ENCODE measurements around the gene DMRT3. TPM values are rescaled to one million over a fixed set of nuclear protein-coding genes. Genes with fewer than 3 reads are reported as not detected.

The DMRT3 gene
- total RNA-seq, 1 donor from 2014 or later: not detected

DNA sequence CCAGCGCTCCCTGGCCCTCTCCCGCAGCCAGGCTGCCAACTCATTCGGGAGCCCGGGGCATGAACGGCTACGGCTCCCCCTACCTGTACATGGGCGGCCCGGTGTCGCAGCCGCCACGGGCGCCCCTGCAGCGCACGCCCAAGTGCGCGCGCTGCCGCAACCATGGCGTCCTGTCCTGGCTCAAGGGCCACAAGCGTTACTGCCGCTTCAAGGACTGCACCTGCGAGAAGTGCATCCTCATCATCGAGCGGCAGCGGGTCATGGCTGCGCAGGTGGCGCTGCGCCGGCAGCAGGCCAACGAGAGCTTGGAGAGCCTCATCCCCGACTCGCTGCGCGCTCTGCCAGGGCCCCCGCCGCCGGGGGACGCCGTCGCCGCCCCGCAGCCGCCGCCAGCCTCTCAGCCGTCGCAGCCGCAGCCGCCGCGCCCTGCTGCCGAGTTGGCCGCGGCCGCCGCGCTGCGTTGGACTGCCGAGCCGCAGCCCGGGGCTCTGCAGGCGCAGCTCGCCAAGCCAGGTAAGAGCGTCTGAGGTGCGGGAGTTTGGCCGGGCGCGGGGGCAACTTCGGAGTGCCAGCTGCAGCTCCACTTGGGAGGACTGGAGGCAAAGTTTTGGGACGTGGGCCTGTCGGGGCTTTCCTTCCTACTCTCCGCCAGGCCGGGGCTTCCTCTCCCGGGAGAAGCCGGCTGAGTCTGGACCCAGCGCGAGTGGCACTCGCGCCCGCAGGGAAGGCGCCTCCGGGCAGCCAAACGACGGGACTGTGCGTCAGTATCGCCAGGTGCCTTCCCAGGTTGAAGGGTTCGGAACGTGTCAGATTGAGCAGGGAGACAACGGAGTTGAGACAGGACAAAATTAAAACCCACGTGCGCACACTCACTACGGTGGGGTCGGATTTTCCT lies 735 bp downstream of the DMRT3 start:
- no peaks in the 10 kb centered on the region for H3K36me3 ChIP-seq
- intact Hi-C loops (cut with DNase I): no loop called here
- H3K9me3 ChIP-seq: no peaks in the 10 kb centered on the region
- H3K4me3 ChIP-seq: peak overlapping the region in 1 of 2 donors; percentile 11
- no peak overlapping the region for H3K27ac ChIP-seq
- DNase-seq (ENCODE audit: extremely low spot score in 2 of 2): no peak
- TF ChIP-seq POLR2AphosphoS5 (IDR thresholded peaks at IDR 0.05; ENCODE audit: insufficient read depth in 1 of 2, low read depth in 1 of 2): no peak
- no peak for TF ChIP-seq POLR2A (IDR thresholded peaks at IDR 0.05)
- TF ChIP-seq, protein P1, sequence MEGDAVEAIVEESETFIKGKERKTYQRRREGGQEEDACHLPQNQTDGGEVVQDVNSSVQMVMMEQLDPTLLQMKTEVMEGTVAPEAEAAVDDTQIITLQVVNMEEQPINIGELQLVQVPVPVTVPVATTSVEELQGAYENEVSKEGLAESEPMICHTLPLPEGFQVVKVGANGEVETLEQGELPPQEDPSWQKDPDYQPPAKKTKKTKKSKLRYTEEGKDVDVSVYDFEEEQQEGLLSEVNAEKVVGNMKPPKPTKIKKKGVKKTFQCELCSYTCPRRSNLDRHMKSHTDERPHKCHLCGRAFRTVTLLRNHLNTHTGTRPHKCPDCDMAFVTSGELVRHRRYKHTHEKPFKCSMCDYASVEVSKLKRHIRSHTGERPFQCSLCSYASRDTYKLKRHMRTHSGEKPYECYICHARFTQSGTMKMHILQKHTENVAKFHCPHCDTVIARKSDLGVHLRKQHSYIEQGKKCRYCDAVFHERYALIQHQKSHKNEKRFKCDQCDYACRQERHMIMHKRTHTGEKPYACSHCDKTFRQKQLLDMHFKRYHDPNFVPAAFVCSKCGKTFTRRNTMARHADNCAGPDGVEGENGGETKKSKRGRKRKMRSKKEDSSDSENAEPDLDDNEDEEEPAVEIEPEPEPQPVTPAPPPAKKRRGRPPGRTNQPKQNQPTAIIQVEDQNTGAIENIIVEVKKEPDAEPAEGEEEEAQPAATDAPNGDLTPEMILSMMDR (IDR thresholded peaks at IDR 0.05): no peak
- H3K4me1 ChIP-seq: peaks cover 24% of the 10 kb centered on the region
- H3K27me3 ChIP-seq: peaks cover 42% of the 10 kb centered on the region

DNA sequence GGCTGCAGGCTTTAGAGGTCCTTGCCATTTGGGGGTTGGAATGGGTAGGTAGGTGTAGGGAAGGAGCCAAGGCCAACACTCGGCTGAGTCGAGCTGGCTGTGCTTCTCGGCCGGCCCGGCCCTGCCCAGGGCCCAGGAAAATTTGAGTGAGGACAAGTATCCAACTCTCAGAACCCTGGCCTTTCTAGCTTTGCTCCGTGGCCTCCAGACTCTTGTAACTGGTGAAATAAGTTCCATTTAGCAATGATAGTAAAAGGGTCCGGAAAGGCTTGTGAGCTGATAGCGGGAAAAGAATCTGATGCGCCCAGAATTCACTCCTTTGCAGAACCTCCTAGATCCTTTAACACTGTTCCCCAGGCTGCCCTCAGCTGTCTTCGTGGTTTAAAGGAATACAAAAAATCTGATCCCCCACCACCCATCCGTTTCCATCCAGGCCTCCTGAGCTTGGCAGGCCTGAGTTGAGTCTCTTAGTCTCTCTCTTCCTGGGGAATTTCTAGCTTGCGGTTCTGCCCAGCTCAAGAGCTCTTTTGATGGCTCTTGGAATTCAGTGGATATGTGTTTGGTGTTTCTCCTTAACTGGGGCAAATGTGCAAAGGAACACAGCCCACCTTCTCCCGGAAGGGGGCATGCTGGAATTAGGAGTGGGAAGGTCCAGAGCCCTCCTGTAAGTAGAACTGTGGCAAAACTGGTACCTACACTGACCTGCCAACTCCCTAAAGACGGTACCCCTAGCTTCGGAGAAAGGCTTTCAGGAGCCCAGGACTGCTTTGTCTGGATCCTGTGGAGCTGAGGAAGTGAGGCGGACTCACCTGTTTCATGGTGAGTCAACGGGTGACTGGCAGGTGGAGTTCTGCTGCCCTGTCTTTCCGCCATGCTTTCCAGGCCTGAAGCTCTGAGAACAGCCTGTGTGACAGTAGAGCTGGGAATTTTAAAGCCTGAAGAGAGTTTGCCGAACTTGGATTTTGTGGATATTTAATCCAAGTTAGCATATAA lies 1.7 kb downstream of the DMRT3 start:
- no peaks in the 10 kb centered on the region for H3K36me3 ChIP-seq
- intact Hi-C loops (cut with DNase I): no loop called here
- no peak for TF ChIP-seq POLR2A (IDR thresholded peaks at IDR 0.05)
- H3K4me1 ChIP-seq: peaks cover 15% of the 10 kb centered on the region
- H3K4me3 ChIP-seq: no peak overlapping the region
- DNase-seq (ENCODE audit: extremely low spot score in 2 of 2): no peak
- H3K27me3 ChIP-seq: peaks cover 37% of the 10 kb centered on the region
- no peak overlapping the region for H3K27ac ChIP-seq
- H3K9me3 ChIP-seq: no peaks in the 10 kb centered on the region

DNA sequence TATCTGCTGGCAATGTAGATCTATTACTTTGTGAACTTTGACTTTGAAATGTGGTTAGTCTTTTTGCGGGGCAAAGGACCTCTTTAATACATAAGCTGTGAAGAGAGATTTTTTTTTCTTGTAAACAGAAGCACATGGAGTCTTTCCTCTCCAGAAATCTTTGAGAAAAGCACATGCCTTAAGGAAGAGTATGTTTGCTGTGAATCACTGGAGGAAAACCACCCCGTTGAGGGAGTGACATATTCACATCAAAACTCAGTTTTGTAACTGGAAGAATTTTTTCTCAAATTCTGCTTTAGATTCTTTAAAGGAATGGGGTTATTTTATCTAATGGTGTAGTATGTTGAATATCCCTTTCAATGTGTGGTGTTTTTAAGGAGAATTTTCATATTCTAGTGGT lies 3.5 kb downstream of the DMRT3 start:
- TF ChIP-seq POLR2AphosphoS5 (IDR thresholded peaks at IDR 0.05; ENCODE audit: insufficient read depth in 1 of 2, low read depth in 1 of 2) (no peak), POLR2A (IDR thresholded peaks at IDR 0.05) (no peak)
- TF ChIP-seq, protein P1 (IDR thresholded peaks at IDR 0.05): no peak
- no peak for DNase-seq (ENCODE audit: extremely low spot score in 2 of 2)
- H3K4me3 ChIP-seq: no peak overlapping the region
- H3K4me1 ChIP-seq: peaks cover 13% of the 10 kb centered on the region
- H3K36me3 ChIP-seq: no peaks in the 10 kb centered on the region
- intact Hi-C loops (cut with DNase I): no loop called here
- H3K27ac ChIP-seq: no peak overlapping the region
- no peaks in the 10 kb centered on the region for H3K9me3 ChIP-seq
- H3K27me3 ChIP-seq: peaks cover 27% of the 10 kb centered on the region

DNA sequence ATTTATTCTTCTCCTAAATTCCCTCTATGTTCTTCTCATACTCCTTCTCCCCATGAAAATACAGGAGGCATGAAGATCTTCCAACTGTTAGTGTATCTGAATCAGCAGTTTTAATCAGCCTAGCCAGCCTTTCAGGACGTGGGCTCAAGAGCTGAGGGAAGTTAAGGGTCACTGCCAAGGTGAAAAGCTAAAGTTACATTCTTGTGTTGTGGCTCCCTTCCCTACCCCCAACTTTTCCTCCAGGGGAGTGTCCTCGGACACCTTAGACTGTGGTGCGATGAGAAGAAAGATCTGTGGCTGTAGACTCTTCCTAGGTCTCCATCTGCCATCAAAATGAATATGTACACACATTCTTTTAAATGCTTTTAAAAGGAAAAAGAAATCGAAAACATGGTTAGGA lies 4.2 kb downstream of the DMRT3 start:
- Histone ChIP-seq H3K36me3 (no peaks in the 10 kb centered on the region), H3K4me1 (peaks cover 13% of the 10 kb centered on the region), H3K27me3 (peaks cover 24% of the 10 kb centered on the region), H3K4me3 (no peak overlapping the region), H3K9me3 (no peaks in the 10 kb centered on the region), H3K27ac (no peak overlapping the region)
- no peak for DNase-seq (ENCODE audit: extremely low spot score in 2 of 2)
- TF ChIP-seq POLR2A (IDR thresholded peaks at IDR 0.05): no peak
- TF ChIP-seq POLR2AphosphoS5 (IDR thresholded peaks at IDR 0.05; ENCODE audit: insufficient read depth in 1 of 2, low read depth in 1 of 2): no peak
- TF ChIP-seq, protein P1 (IDR thresholded peaks at IDR 0.05): no peak
- intact Hi-C loops (cut with DNase I): no loop called here

DNA sequence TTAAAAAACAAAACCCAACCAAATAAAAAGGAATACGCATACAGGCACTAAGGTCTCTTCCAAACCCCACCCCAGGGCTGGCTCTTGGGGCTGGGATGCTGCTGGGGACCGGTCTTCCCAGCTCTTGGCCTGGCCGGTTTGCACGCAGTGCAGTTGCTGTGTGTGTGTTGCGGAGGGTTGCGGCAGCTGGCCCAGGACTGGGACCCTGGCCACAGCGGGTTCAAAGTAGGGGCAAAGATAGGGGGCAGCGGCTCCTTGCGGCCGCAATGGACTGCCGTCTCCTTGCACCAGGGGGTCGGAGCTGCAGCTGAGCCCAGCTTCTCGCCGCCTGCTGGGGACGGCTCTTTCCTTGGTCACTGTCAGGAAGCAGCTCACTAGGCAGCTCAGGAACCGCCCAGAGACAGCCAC lies 5.0 kb downstream of the DMRT3 start:
- H3K4me3 ChIP-seq: no peak overlapping the region
- H3K36me3 ChIP-seq: no peaks in the 10 kb centered on the region
- H3K27me3 ChIP-seq: peaks cover 16% of the 10 kb centered on the region
- intact Hi-C loops (cut with DNase I): no loop called here
- H3K27ac ChIP-seq: no peak overlapping the region
- H3K9me3 ChIP-seq: no peaks in the 10 kb centered on the region
- H3K4me1 ChIP-seq: peaks cover 6% of the 10 kb centered on the region
- no peak for DNase-seq (ENCODE audit: extremely low spot score in 2 of 2)
- TF ChIP-seq POLR2AphosphoS5 (IDR thresholded peaks at IDR 0.05; ENCODE audit: insufficient read depth in 1 of 2, low read depth in 1 of 2) (no peak), POLR2A (IDR thresholded peaks at IDR 0.05) (no peak)
- TF ChIP-seq, protein P1 (IDR thresholded peaks at IDR 0.05): no peak

Measured in vagina (tissue), 2 donors.